K562 (cell line): ENCODE data around the gene CALD1. TPM values are rescaled to one million over a fixed set of nuclear protein-coding genes. Genes with fewer than 3 reads are reported as not detected.

Experiments
- ATAC-seq: fragments of 200-7000 bp; cut with Tn5 transposase; 3 replicates; pipeline ENCODE4 v1.9.1; 2020; ENCODE audit warnings: moderate library complexity
- BruUV-seq: library from RNA; stranded (reverse); fragments of 400-500 nt; replicated peaks from 2 replicates; lab custom pipeline; 2021; lab: Mats Ljungman, UMichigan
- CTCF ChIA-PET: fragments of 300-600 bp; formaldehyde crosslinking; extraction: SDS; loops from one replicate; lab custom pipeline; 2021; ENCODE audit warnings: low intra/inter-chr PET ratio; lab: Yijun Ruan, JAX
- POLR2A ChIA-PET: fragments of 300-600, 350-650 bp; sonication (Branson Sonifier 250); formaldehyde crosslinking; extraction: SDS; loops from one replicate; lab custom pipeline; 2021; ENCODE audit warnings: antibody characterized with exemption, inconsistent platforms; lab: Yijun Ruan, JAX
- DNase-seq, 4 experiments: peaks; one replicate each; pipeline versions ENCODE4 v3.0.0 to v3.0.0-alpha.2; 2011 to 2018; ENCODE audit warnings: low spot score in 3 of 4, mixed read lengths in 3 of 4; ENCODE audit errors: extremely low read depth in 1 of 4
- FAIRE-seq: peaks from 2 replicates; lab custom pipeline; 2011; peaks lifted over from hg19 to GRCh38; lab: Jason Lieb, UNC
- H2AFZ ChIP-seq: 2 replicates; pipeline ENCODE4 v1.6.0; 2011; ENCODE audit warnings: low read depth, low read length, control low read depth, inconsistent platforms
- H3K27ac ChIP-seq: fragments of 200-600 bp; 3 replicates; pipeline ENCODE4 v1.8.0; 2011; ENCODE audit warnings: low read depth, mild to moderate bottlenecking, control low read depth, inconsistent platforms, low read length, moderate library complexity, mixed read lengths; ENCODE audit errors: extremely low read depth
- H3K27me3 ChIP-seq, 2 experiments: fragments of 300-600 bp in 1 of 2; 2 replicates in 1 of 2; 3 replicates in 1 of 2; pipeline versions ENCODE4 v1.6.0 to v1.8.0; 2011; ENCODE audit warnings: inconsistent platforms in 2 of 2, low read length in 2 of 2, mild to moderate bottlenecking in 1 of 2, mixed read lengths in 1 of 2, moderate library complexity in 1 of 2; ENCODE audit not compliant: control insufficient read depth in 2 of 2, insufficient read depth in 2 of 2
- H3K36me3 ChIP-seq: fragments of 300-600 bp; 3 replicates; pipeline ENCODE4 v1.8.0; 2011; ENCODE audit warnings: mild to moderate bottlenecking, low read length, inconsistent platforms; ENCODE audit not compliant: control insufficient read depth, insufficient read depth
- H3K4me1 ChIP-seq, 2 experiments: fragments of 200-600 bp in 1 of 2; replicated peaks in 1 of 2; 2 replicates in 1 of 2; 3 replicates in 1 of 2; pipeline versions ENCODE4 v1.5.1 to v1.8.0; 2011; ENCODE audit warnings: inconsistent platforms in 2 of 2, low read length in 2 of 2, mild to moderate bottlenecking in 1 of 2, mixed read lengths in 1 of 2, moderate library complexity in 1 of 2; ENCODE audit not compliant: control insufficient read depth in 2 of 2, insufficient read depth in 2 of 2
- H3K4me2 ChIP-seq: 2 replicates; pipeline ENCODE4 v1.6.1; 2011; ENCODE audit warnings: low read length, control low read depth, inconsistent platforms, mixed read lengths; ENCODE audit not compliant: insufficient read depth
- H3K4me3 ChIP-seq: fragments of 200-600 bp; sonication (generic), shearing (Covaris generic); 2 replicates; pipeline ENCODE4 v1.5.1; 2016; ENCODE audit warnings: control low read depth, inconsistent platforms
- H3K79me2 ChIP-seq: fragments of 200-600 bp; 3 replicates; pipeline ENCODE4 v1.8.0; 2011; ENCODE audit warnings: low read length, inconsistent platforms; ENCODE audit not compliant: control insufficient read depth, insufficient read depth
- H3K9ac ChIP-seq, 2 experiments: 2 replicates each; pipeline versions ENCODE4 v1.6.0 to v1.6.1; 2011; ENCODE audit warnings: low read depth in 2 of 2, low read length in 2 of 2, control low read depth in 1 of 2, inconsistent platforms in 1 of 2, mild to moderate bottlenecking in 1 of 2, mixed read lengths in 1 of 2; ENCODE audit not compliant: insufficient read depth in 1 of 2
- H3K9me1 ChIP-seq: one replicate; pipeline ENCODE4 v1.6.0; 2011; ENCODE audit warnings: inconsistent platforms, mild to moderate bottlenecking, low read length, moderate library complexity; ENCODE audit not compliant: control insufficient read depth, insufficient read depth
- H3K9me3 ChIP-seq: replicated peaks from 2 replicates; pipeline ENCODE4 v1.5.1; 2011; ENCODE audit warnings: low read depth, low read length, inconsistent platforms; ENCODE audit not compliant: control insufficient read depth, insufficient read depth
- H4K20me1 ChIP-seq: replicated peaks from 2 replicates; pipeline ENCODE4 v1.6.1; 2011; ENCODE audit warnings: low read length, inconsistent platforms, mixed read lengths; ENCODE audit not compliant: control insufficient read depth, insufficient read depth
- TARDBP ChIP-seq: fragments of 450-650 bp; IDR thresholded peaks from 2 replicates; pipeline ENCODE4 v1.6.1; 2016
- TBP ChIP-seq: optimal IDR thresholded peaks from 2 replicates; pipeline ENCODE3; 2011; ENCODE audit warnings: low read depth, low read length, improper control_type of control experiment
- WGBS: fragments of 100-300 bp; shearing (Covaris generic); methylation state at CpG from one replicate; pipeline ENCODE4 v1.1.6; 2016; ENCODE audit warnings: low coverage, mixed read lengths; ENCODE audit not compliant: insufficient coverage; ENCODE audit errors: missing lambda C conversion rate; 5-methylcytosine and 5-hydroxymethylcytosine counted together
- in situ Hi-C: fragments of 300-500 bp; cut with MboI; formaldehyde crosslinking; loops from 4 replicates; pipeline ENCODE4 v1.15.0; 2018; ENCODE audit warnings: inconsistent platforms, mixed read lengths
- intact Hi-C: fragments of 100-400 bp; cut with micrococcal nuclease; formaldehyde crosslinking; loops from 2 replicates; pipeline ENCODE4 v1.14.2; 2022
- polyA plus RNA-seq, 8 experiments: library from polyadenylated mRNA; depleted of rRNA in 4 of 8; stranded (reverse) in 5 of 8; unstranded in 3 of 8; fragments of >200 nt; fragmentation: Nextera tagmentation in 2 of 8; fragmentation: Illumina TruSeq in 1 of 8; extraction: Ambion mirVana in 2 of 8; extraction: Trizol in 1 of 8; gene quantifications; 2 replicates each; pipeline versions ENCODE4 v1.2.1 to v1.2.3, GENCODE V29; 2011 to 2014; ENCODE audit warnings: inconsistent platforms in 1 of 8, missing spikeins in 1 of 8
- total RNA-seq, 7 experiments: library from RNA; depleted of rRNA in 6 of 7; stranded (reverse); fragments of >200 nt in 6 of 7; fragmentation: Illumina TruSeq in 2 of 7; extraction: Trizol in 2 of 7; gene quantifications; 2 replicates each; pipeline versions ENCODE4 v1.2.1 to v1.2.3, GENCODE V29; 2011 to 2021; ENCODE audit warnings: low replicate concordance in 1 of 7
- TF ChIP-seq, protein P1 (sequence below), 2 experiments: IDR thresholded peaks; 2 replicates each; pipeline ENCODE4 v1.6.1; 2012; ENCODE audit warnings: improper control_type of control experiment in 2 of 2, low read depth in 2 of 2, low read length in 2 of 2, borderline replicate concordance in 1 of 2
- TF ChIP-seq, protein P2 (sequence below): fragments of 450-650 bp; IDR thresholded peaks from 2 replicates; pipeline ENCODE4 v1.6.1; 2018; ENCODE audit not compliant: partially characterized antibody

Gene CALD1
- total and polyA plus RNA-seq, 9 of the 15 experiments (the other 6 are each of a cell fraction or from before 2014, with no cell fraction given), result 0.40 TPM; not detected in 8

DNA sequence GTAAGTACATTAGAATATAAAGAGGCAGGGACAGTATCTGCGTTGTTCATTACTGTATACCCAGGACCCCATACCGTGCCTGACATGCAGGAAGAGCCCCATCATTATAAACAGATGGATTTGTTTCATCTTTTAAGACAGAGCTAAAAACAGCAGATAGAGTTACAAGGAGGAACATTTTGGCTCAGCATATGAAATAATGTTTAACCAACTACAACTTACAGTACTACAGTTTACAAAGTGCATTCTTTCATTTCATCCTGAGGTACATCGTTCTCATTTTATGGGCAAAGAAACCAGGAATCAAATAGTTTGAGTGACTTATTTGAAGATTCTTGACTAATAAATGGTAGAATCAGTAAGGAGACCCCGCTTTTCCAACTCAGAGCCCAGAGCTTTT is 168.8 kb downstream of the CALD1 start:
- ATAC-seq, result no peak
- no peak for FAIRE-seq
- CTCF ChIA-PET, result no interaction called here
- Histone ChIP-seq H3K9me1 (no peaks in the 10 kb centered on the region), H3K4me2 (no peak overlapping the region), H3K79me2 (no peaks in the 10 kb centered on the region), H3K27ac (no peak overlapping the region), H3K9ac (no peak overlapping the region), H3K27me3 (peaks cover 6 to 13% of the 10 kb centered on the region in 2 experiments; a peak in 3 of 5 replicates), H3K9me3 (no peaks in the 10 kb centered on the region), H3K36me3 (no peaks in the 10 kb centered on the region), H4K20me1 (no peaks in the 10 kb centered on the region), H2AFZ (no peak overlapping the region), H3K4me1 (no peaks in the 10 kb centered on the region; a peak in 1 of 5 replicates), H3K4me3 (no peak overlapping the region)
- in situ Hi-C loops (loop anchor here (5.0 to 10.0 kb wide), 2 partner anchors 321 to 503 kb away; no protein-coding TSS in a partner anchor), intact Hi-C loops (loop anchor here (10.0 kb wide), 1 partner anchor 433 kb away; no protein-coding TSS in a partner anchor)
- no peak for DNase-seq
- TF ChIP-seq TBP (no peak), TARDBP (no peak)
- TF ChIP-seq, protein P1, sequence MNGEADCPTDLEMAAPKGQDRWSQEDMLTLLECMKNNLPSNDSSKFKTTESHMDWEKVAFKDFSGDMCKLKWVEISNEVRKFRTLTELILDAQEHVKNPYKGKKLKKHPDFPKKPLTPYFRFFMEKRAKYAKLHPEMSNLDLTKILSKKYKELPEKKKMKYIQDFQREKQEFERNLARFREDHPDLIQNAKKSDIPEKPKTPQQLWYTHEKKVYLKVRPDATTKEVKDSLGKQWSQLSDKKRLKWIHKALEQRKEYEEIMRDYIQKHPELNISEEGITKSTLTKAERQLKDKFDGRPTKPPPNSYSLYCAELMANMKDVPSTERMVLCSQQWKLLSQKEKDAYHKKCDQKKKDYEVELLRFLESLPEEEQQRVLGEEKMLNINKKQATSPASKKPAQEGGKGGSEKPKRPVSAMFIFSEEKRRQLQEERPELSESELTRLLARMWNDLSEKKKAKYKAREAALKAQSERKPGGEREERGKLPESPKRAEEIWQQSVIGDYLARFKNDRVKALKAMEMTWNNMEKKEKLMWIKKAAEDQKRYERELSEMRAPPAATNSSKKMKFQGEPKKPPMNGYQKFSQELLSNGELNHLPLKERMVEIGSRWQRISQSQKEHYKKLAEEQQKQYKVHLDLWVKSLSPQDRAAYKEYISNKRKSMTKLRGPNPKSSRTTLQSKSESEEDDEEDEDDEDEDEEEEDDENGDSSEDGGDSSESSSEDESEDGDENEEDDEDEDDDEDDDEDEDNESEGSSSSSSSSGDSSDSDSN (IDR thresholded peaks at IDR 0.05; ENCODE audit: borderline replicate concordance in 1 of 2, low read depth in 2 of 2, low read length in 2 of 2), result no peak
- TF ChIP-seq, protein P2, sequence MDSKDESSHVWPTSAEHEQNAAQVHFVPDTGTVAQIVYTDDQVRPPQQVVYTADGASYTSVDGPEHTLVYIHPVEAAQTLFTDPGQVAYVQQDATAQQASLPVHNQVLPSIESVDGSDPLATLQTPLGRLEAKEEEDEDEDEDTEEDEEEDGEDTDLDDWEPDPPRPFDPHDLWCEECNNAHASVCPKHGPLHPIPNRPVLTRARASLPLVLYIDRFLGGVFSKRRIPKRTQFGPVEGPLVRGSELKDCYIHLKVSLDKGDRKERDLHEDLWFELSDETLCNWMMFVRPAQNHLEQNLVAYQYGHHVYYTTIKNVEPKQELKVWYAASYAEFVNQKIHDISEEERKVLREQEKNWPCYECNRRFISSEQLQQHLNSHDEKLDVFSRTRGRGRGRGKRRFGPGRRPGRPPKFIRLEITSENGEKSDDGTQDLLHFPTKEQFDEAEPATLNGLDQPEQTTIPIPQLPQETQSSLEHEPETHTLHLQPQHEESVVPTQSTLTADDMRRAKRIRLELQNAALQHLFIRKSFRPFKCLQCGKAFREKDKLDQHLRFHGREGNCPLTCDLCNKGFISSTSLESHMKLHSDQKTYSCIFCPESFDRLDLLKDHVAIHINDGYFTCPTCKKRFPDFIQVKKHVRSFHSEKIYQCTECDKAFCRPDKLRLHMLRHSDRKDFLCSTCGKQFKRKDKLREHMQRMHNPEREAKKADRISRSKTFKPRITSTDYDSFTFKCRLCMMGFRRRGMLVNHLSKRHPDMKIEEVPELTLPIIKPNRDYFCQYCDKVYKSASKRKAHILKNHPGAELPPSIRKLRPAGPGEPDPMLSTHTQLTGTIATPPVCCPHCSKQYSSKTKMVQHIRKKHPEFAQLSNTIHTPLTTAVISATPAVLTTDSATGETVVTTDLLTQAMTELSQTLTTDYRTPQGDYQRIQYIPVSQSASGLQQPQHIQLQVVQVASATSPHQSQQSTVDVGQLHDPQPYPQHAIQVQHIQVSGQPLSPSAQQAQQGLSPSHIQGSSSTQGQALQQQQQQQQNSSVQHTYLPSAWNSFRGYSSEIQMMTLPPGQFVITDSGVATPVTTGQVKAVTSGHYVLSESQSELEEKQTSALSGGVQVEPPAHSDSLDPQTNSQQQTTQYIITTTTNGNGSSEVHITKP, result no peak
- POLR2A ChIA-PET, result interaction anchor here (0.6 kb wide), 1 partner anchor 28 kb away, joined by 3 read pairs; no protein-coding TSS in a partner anchor
- 2% methylated on average over 4 of the region's 4 CpGs for WGBS
- BruUV-seq, result no TSS peak
